Sigmoid colon (tissue), 4 donors: Measurements from ENCODE around the gene AUTS2.

Experiments
- POLR2A ChIP-seq, 2 donors: fragments of 450-650 bp; IDR thresholded peaks; one replicate each; pipeline ENCODE4 v1.6.1; 2016; ENCODE audit warnings: antibody characterized with exemption in 2 of 2, mild to moderate bottlenecking in 2 of 2, moderate library complexity in 2 of 2
- POLR2AphosphoS5 ChIP-seq, 4 donors: sonication (generic); formaldehyde crosslinking; IDR thresholded peaks; one replicate each; pipeline ENCODE4 v1.6.1; 2017; ENCODE audit warnings: antibody characterized with exemption in 4 of 4
- TF ChIP-seq, protein P1 (sequence below), 4 experiments: fragments of 450-650 bp in 3 of 4; fragments of 200-600 bp in 1 of 4; IDR thresholded peaks; one replicate each; pipeline ENCODE4 v1.5.1; 2016 to 2019; ENCODE audit warnings: antibody characterized with exemption in 4 of 4, mild to moderate bottlenecking in 3 of 4, moderate library complexity in 2 of 4

DNA sequence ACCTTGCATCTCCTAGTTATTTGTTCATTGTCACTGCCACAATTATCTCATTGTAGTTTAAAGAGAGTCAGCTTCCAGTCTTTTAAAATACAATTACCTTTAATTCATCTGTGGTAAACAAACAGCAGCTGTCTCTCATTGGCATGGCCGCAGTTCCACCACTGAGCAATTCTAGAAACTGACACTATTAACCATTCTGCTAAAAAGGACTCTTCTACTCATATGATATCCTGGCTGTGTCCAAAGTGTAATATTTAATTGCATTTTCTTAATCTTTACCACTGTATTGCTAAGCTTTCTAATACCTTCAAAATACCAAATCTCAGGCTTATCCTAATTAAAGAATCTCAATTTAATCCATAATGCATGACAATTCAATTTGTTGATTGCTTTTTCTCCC lies 639.0 kb downstream of the AUTS2 start:
- TF ChIP-seq, protein P1, sequence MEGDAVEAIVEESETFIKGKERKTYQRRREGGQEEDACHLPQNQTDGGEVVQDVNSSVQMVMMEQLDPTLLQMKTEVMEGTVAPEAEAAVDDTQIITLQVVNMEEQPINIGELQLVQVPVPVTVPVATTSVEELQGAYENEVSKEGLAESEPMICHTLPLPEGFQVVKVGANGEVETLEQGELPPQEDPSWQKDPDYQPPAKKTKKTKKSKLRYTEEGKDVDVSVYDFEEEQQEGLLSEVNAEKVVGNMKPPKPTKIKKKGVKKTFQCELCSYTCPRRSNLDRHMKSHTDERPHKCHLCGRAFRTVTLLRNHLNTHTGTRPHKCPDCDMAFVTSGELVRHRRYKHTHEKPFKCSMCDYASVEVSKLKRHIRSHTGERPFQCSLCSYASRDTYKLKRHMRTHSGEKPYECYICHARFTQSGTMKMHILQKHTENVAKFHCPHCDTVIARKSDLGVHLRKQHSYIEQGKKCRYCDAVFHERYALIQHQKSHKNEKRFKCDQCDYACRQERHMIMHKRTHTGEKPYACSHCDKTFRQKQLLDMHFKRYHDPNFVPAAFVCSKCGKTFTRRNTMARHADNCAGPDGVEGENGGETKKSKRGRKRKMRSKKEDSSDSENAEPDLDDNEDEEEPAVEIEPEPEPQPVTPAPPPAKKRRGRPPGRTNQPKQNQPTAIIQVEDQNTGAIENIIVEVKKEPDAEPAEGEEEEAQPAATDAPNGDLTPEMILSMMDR (IDR thresholded peaks at IDR 0.05) = no peak
- TF ChIP-seq POLR2AphosphoS5 (IDR thresholded peaks at IDR 0.05) (no peak), POLR2A (IDR thresholded peaks at IDR 0.05) (no peak)
